ENCODE measurements around the gene RTL10.

- TF ChIP-seq CTCF (IDR thresholded peaks at IDR 0.05; ENCODE audit: control extremely low read depth in 1 of 3, insufficient read depth in 1 of 3, low read depth in 1 of 3, low read length in 3 of 3) (no peak), TBP (IDR thresholded peaks at IDR 0.05; ENCODE audit: low read depth, low read length) (no peak), POLR2A (IDR thresholded peaks at IDR 0.05; ENCODE audit: control extremely low read depth in 1 of 2, low read depth in 2 of 2, low read length in 2 of 2) (no peak), RFX5 (IDR thresholded peaks at IDR 0.05; ENCODE audit: borderline replicate concordance, low read depth, low read length) (no peak), ZNF274 (IDR thresholded peaks at IDR 0.05; ENCODE audit: borderline replicate concordance, extremely low read depth, low read length) (no peak), SIX5 (IDR thresholded peaks at IDR 0.05; ENCODE audit: low read depth, low read length) (no peak), ATF2 (IDR thresholded peaks at IDR 0.05; ENCODE audit: low read length) (no peak), SAP30 (IDR thresholded peaks at IDR 0.05; ENCODE audit: insufficient read depth, insufficient replicate concordance, low read length) (no peak), EP300 (IDR thresholded peaks at IDR 0.05; ENCODE audit: borderline replicate concordance in 1 of 2, low read depth in 2 of 2, low read length in 2 of 2) (no peak), EZH2 (IDR thresholded peaks at IDR 0.05; ENCODE audit: low read depth, low read length, severe bottlenecking) (no peak)
These were observed 44.3 kb upstream of the RTL10 start for GRCh38 chr22:19898831-19899567.
